DOHH2 (cell line): ENCODE results near the gene CMPK2.

Experiments
- H3F3A ChIP-seq: fragments of 200-600 bp; sonication (generic), shearing (Covaris generic); 2 replicates; pipeline ENCODE4 v1.6.0; 2016; ENCODE audit warnings: antibody characterized with exemption, mild to moderate bottlenecking; ENCODE audit not compliant: control insufficient read depth, insufficient read depth
- H3K27ac ChIP-seq: fragments of 200-600 bp; sonication (generic); 2 replicates; pipeline ENCODE4 v1.5.1; 2014; ENCODE audit warnings: low read depth, mild to moderate bottlenecking, low read length, moderate library complexity
- H3K27me3 ChIP-seq: fragments of 200-600 bp; sonication (generic); 2 replicates; pipeline ENCODE4 v1.6.1; 2014; ENCODE audit warnings: mild to moderate bottlenecking, low read length, mixed read lengths; ENCODE audit not compliant: control insufficient read depth
- H3K36me3 ChIP-seq: fragments of 200-600 bp; sonication (generic); 2 replicates; pipeline ENCODE4 v1.6.1; 2014; ENCODE audit warnings: mild to moderate bottlenecking, low read length, moderate library complexity, mixed read lengths; ENCODE audit not compliant: control insufficient read depth
- H3K4me1 ChIP-seq: fragments of 200-600 bp; sonication (generic); 2 replicates; pipeline ENCODE4 v1.6.1; 2014; ENCODE audit warnings: mild to moderate bottlenecking, low read length, mixed read lengths; ENCODE audit not compliant: control insufficient read depth
- H3K4me2 ChIP-seq: fragments of 200-600 bp; sonication (generic); 2 replicates; pipeline ENCODE4 v1.6.0; 2014; ENCODE audit warnings: mild to moderate bottlenecking, low read length, moderate library complexity
- H3K4me3 ChIP-seq: fragments of 200-600 bp; sonication (generic); 2 replicates; pipeline ENCODE4 v1.5.1; 2014; ENCODE audit warnings: mild to moderate bottlenecking, low read length, mixed read lengths
- H3K79me2 ChIP-seq: fragments of 200-600 bp; sonication (generic); 2 replicates; pipeline ENCODE4 v1.6.1; 2014; ENCODE audit warnings: mild to moderate bottlenecking, low read length, mixed read lengths; ENCODE audit not compliant: control insufficient read depth
- H3K9me2 ChIP-seq: fragments of 200-600 bp; sonication (generic); replicated peaks from 2 replicates; pipeline ENCODE4 v1.6.1; 2014; ENCODE audit warnings: mild to moderate bottlenecking, low read length, mixed read lengths; ENCODE audit not compliant: control insufficient read depth
- H3K9me3 ChIP-seq: fragments of 200-600 bp; sonication (generic); 2 replicates; pipeline ENCODE4 v1.6.1; 2014; ENCODE audit warnings: antibody characterized with exemption, low read length, mixed read lengths; ENCODE audit not compliant: control insufficient read depth, insufficient read depth
- H4K20me1 ChIP-seq: fragments of 200-600 bp; sonication (generic); 2 replicates; pipeline ENCODE4 v1.6.0; 2014; ENCODE audit warnings: low read depth, mild to moderate bottlenecking, antibody characterized with exemption, low read length, moderate library complexity; ENCODE audit not compliant: control insufficient read depth, insufficient read depth
- CTCF ChIP-seq: fragments of 200-600 bp; sonication (generic); IDR thresholded peaks from one replicate; pipeline ENCODE4 v1.5.1; 2014; ENCODE audit warnings: antibody characterized with exemption, mild to moderate bottlenecking, low read depth, low read length; ENCODE audit not compliant: poor library complexity, severe bottlenecking
- EZH2phosphoT487 ChIP-seq: fragments of 200-600 bp; sonication (generic); IDR thresholded peaks from 2 replicates; pipeline ENCODE4 v1.6.1; 2017; ENCODE audit warnings: borderline replicate concordance, mild to moderate bottlenecking, antibody characterized with exemption, low read length, moderate library complexity, mixed read lengths

The CMPK2 gene

GRCh38 chr2:6841537-6842287 lies 24.0 kb downstream of the CMPK2 start:
- H3K9me3 ChIP-seq: peaks cover 53% of the 10 kb centered on the region

GRCh38 chr2:6838673-6839319 lies 26.9 kb downstream of the CMPK2 start:
- Histone ChIP-seq H3K9me3 (peaks cover 25% of the 10 kb centered on the region; the same call in 1 of the 2 replicates), H3K4me3 (no peak overlapping the region), H3F3A (no peaks in the 10 kb centered on the region), H3K9me2 (no peaks in the 10 kb centered on the region), H3K4me2 (no peak overlapping the region), H4K20me1 (no peaks in the 10 kb centered on the region), H3K4me1 (no peaks in the 10 kb centered on the region), H3K27ac (no peak overlapping the region), H3K27me3 (no peaks in the 10 kb centered on the region), H3K79me2 (no peaks in the 10 kb centered on the region), H3K36me3 (no peaks in the 10 kb centered on the region)
- TF ChIP-seq CTCF (no peak), EZH2phosphoT487 (no peak)

More at GRCh38 chr2:6841537-6842287, 24.0 kb downstream of the CMPK2 start:
- Histone ChIP-seq H3K4me3 (no peak overlapping the region), H3K27me3 (no peaks in the 10 kb centered on the region), H3K4me1 (no peaks in the 10 kb centered on the region), H3K4me2 (no peak overlapping the region), H3K27ac (no peak overlapping the region), H3K9me2 (no peaks in the 10 kb centered on the region), H3F3A (no peaks in the 10 kb centered on the region), H3K79me2 (no peaks in the 10 kb centered on the region), H3K36me3 (no peaks in the 10 kb centered on the region), H4K20me1 (no peaks in the 10 kb centered on the region)
- no peak for TF ChIP-seq CTCF
- TF ChIP-seq EZH2phosphoT487: no peak

DNA sequence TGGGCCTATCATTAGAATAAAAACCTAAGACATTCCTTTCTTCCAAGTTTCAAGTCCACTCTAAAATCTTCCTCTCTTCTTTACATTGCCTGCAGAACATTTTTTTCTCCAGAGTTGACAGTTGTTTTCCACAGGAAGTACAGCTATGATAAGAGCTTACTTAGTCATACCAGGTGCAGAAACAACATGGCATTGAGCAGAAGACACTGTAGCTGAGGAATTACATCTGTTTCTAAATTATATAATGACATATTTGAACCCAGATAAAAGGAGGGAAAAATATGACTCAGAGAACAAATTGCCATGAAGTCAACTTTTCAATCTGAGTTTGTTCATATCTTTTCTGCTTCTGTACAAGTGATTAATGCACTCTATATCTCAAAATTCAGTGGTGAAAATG lies 30.2 kb downstream of the CMPK2 start:
- Histone ChIP-seq H3K36me3 (no peaks in the 10 kb centered on the region), H3K4me2 (no peak overlapping the region), H3K4me3 (no peak overlapping the region), H3K27ac (no peak overlapping the region), H3K9me3 (peaks cover 22% of the 10 kb centered on the region; the same call in 1 of the 2 replicates), H4K20me1 (no peaks in the 10 kb centered on the region), H3K4me1 (no peaks in the 10 kb centered on the region), H3K9me2 (no peaks in the 10 kb centered on the region), H3F3A (no peaks in the 10 kb centered on the region), H3K27me3 (no peaks in the 10 kb centered on the region), H3K79me2 (no peaks in the 10 kb centered on the region)
- no peak for TF ChIP-seq EZH2phosphoT487
- TF ChIP-seq CTCF: no peak
